LoVo (cell line): Measurements from ENCODE around the gene FSTL4.
"Not testable (repeated sequence)": the region's sequence is repeated elsewhere in the genome, so short reads cannot be mapped to it uniquely, and the experiment has no call there.

Source experiments
- DNase-seq: peaks from one replicate; pipeline ENCODE4 v3.0.0-alpha.2; 2016; ENCODE audit warnings: low spot score

The FSTL4 gene

GRCh38 chr5:133552925-133553525 is 59.3 kb downstream of the FSTL4 start:
- peak; percentile 65 for DNase-seq

- DNase-seq: no peak
Measured at GRCh38 chr5:133546500-133546899, 65.8 kb downstream of the FSTL4 start.

- DNase-seq: no peak
Measured at GRCh38 chr5:133544346-133544745, 68.0 kb downstream of the FSTL4 start.

- DNase-seq: no peak
Measured at GRCh38 chr5:133539818-133540217, 72.5 kb downstream of the FSTL4 start.

- no peak for DNase-seq
Measured at GRCh38 chr5:133538718-133539117, 73.6 kb downstream of the FSTL4 start.

- not testable (repeated sequence) for DNase-seq
Measured at GRCh38 chr5:133535241-133535929, 77.0 kb downstream of the FSTL4 start.

- DNase-seq: no peak
Measured at GRCh38 chr5:133534566-133534965, 77.8 kb downstream of the FSTL4 start.

- no peak for DNase-seq
Measured at GRCh38 chr5:133533541-133533940, 78.8 kb downstream of the FSTL4 start.

GRCh38 chr5:133531594-133531993 is 80.7 kb downstream of the FSTL4 start:
- DNase-seq: no peak

- no peak for DNase-seq
Measured at GRCh38 chr5:133531178-133531577, 81.2 kb downstream of the FSTL4 start.

- no peak for DNase-seq
Measured at GRCh38 chr5:133530270-133530669, 82.1 kb downstream of the FSTL4 start.

- DNase-seq: no peak
Measured at GRCh38 chr5:133528841-133529240, 83.5 kb downstream of the FSTL4 start.

GRCh38 chr5:133527311-133527710 is 85.0 kb downstream of the FSTL4 start:
- DNase-seq: no peak

GRCh38 chr5:133526368-133526767 is 86.0 kb downstream of the FSTL4 start:
- no peak for DNase-seq

- no peak for DNase-seq
Measured at GRCh38 chr5:133525126-133525525, 87.2 kb downstream of the FSTL4 start.

GRCh38 chr5:133524666-133525065 is 87.7 kb downstream of the FSTL4 start:
- DNase-seq: no peak

GRCh38 chr5:133523961-133524586 is 88.3 kb downstream of the FSTL4 start:
- DNase-seq: no peak

GRCh38 chr5:133523013-133523658 is 89.2 kb downstream of the FSTL4 start:
- DNase-seq: no peak

GRCh38 chr5:133521801-133522200 is 90.5 kb downstream of the FSTL4 start:
- DNase-seq: no peak

GRCh38 chr5:133520991-133521706 is 91.2 kb downstream of the FSTL4 start:
- DNase-seq: no peak

GRCh38 chr5:133520062-133520461 is 92.3 kb downstream of the FSTL4 start:
- no peak for DNase-seq

- no peak for DNase-seq
Measured at GRCh38 chr5:133519191-133519590, 93.2 kb downstream of the FSTL4 start.
